ENCODE data around the gene EXOC6B. TPM values are rescaled to one million over a fixed set of nuclear protein-coding genes. Genes with fewer than 3 reads are reported as not detected.

Gene EXOC6B
- total and polyA plus RNA-seq, 4 donors, result 5.8 to 45.9 (median 26.2) TPM

GRCh38 chr2:72193723-72194122 is 632.1 kb downstream of the EXOC6B start:
- no peaks in the 10 kb centered on the region for H3K9me3 ChIP-seq (ENCODE audit: control insufficient read depth, low read length)
- no peak for ATAC-seq (ENCODE audit: low FRiP score)
- DNase-seq, result no peak
- intact Hi-C loops (cut with DNase I), result no loop called here
- H3K4me1 ChIP-seq (ENCODE audit: control insufficient read depth in 1 of 2, insufficient read depth in 2 of 2, low read length in 2 of 2), result peaks cover 0 to 2% of the 10 kb centered on the region in 2 donors
- no peaks in the 10 kb centered on the region for H3K27me3 ChIP-seq (ENCODE audit: control insufficient read depth in 1 of 2, insufficient read depth in 2 of 2, low read length in 1 of 2)
- no peaks in the 10 kb centered on the region for H3K36me3 ChIP-seq (ENCODE audit: control insufficient read depth in 1 of 2, insufficient read depth in 2 of 2, low read length in 1 of 2)
- H3K4me3 ChIP-seq (ENCODE audit: low read length in 2 of 2), result no peak overlapping the region
- no peak overlapping the region for H3K27ac ChIP-seq (ENCODE audit: low read depth in 1 of 2, low read length in 2 of 2)

GRCh38 chr2:72191441-72191840 is 634.4 kb downstream of the EXOC6B start:
- H3K27me3 ChIP-seq (ENCODE audit: control insufficient read depth in 1 of 2, insufficient read depth in 2 of 2, low read length in 1 of 2), result no peaks in the 10 kb centered on the region
- intact Hi-C loops (cut with DNase I), result no loop called here
- DNase-seq (no peak), ATAC-seq (ENCODE audit: low FRiP score) (no peak)
- no peak overlapping the region for H3K27ac ChIP-seq (ENCODE audit: low read depth in 1 of 2, low read length in 2 of 2)
- H3K4me3 ChIP-seq (ENCODE audit: low read length in 2 of 2), result no peak overlapping the region
- H3K4me1 ChIP-seq (ENCODE audit: control insufficient read depth in 1 of 2, insufficient read depth in 2 of 2, low read length in 2 of 2), result no peaks in the 10 kb centered on the region
- 26 to 39% methylated on average over 1 of the region's 1 CpG for WGBS, 2 donors
- H3K9me3 ChIP-seq (ENCODE audit: control insufficient read depth, low read length), result no peaks in the 10 kb centered on the region
- H3K36me3 ChIP-seq (ENCODE audit: control insufficient read depth in 1 of 2, insufficient read depth in 2 of 2, low read length in 1 of 2), result no peaks in the 10 kb centered on the region

GRCh38 chr2:72185206-72185605 is 640.6 kb downstream of the EXOC6B start:
- 19 to 24% methylated on average over 1 of the region's 1 CpG for WGBS, 2 donors
- Histone ChIP-seq H3K9me3 (ENCODE audit: control insufficient read depth, low read length) (no peaks in the 10 kb centered on the region), H3K4me3 (ENCODE audit: low read length in 2 of 2) (no peak overlapping the region), H3K36me3 (ENCODE audit: control insufficient read depth in 1 of 2, insufficient read depth in 2 of 2, low read length in 1 of 2) (no peaks in the 10 kb centered on the region), H3K27me3 (ENCODE audit: control insufficient read depth in 1 of 2, insufficient read depth in 2 of 2, low read length in 1 of 2) (no peaks in the 10 kb centered on the region), H3K4me1 (ENCODE audit: control insufficient read depth in 1 of 2, insufficient read depth in 2 of 2, low read length in 2 of 2) (no peaks in the 10 kb centered on the region), H3K27ac (ENCODE audit: low read depth in 1 of 2, low read length in 2 of 2) (no peak overlapping the region)
- no peak for ATAC-seq (ENCODE audit: low FRiP score)
- DNase-seq, result no peak
- intact Hi-C loops (cut with DNase I), result no loop called here

- Histone ChIP-seq H3K36me3 (ENCODE audit: control insufficient read depth in 1 of 2, insufficient read depth in 2 of 2, low read length in 1 of 2) (peaks cover 1 to 6% of the 10 kb centered on the region in 2 donors), H3K27me3 (ENCODE audit: control insufficient read depth in 1 of 2, insufficient read depth in 2 of 2, low read length in 1 of 2) (no peaks in the 10 kb centered on the region), H3K27ac (ENCODE audit: low read depth in 1 of 2, low read length in 2 of 2) (no peak overlapping the region), H3K4me3 (ENCODE audit: low read length in 2 of 2) (no peak overlapping the region), H3K4me1 (ENCODE audit: control insufficient read depth in 1 of 2, insufficient read depth in 2 of 2, low read length in 2 of 2) (no peaks in the 10 kb centered on the region), H3K9me3 (ENCODE audit: control insufficient read depth, low read length) (no peaks in the 10 kb centered on the region)
- no peak for DNase-seq
- intact Hi-C loops (cut with DNase I), result no loop called here
- WGBS, 2 donors, result 96 to 97% methylated on average over 2 of the region's 2 CpGs
- no peak for ATAC-seq (ENCODE audit: low FRiP score)
Measured at GRCh38 chr2:72183466-72183865, 642.4 kb downstream of the EXOC6B start.

- Histone ChIP-seq H3K27ac (ENCODE audit: low read depth in 1 of 2, low read length in 2 of 2) (no peak overlapping the region), H3K9me3 (ENCODE audit: control insufficient read depth, low read length) (no peaks in the 10 kb centered on the region), H3K4me3 (ENCODE audit: low read length in 2 of 2) (no peak overlapping the region), H3K27me3 (ENCODE audit: control insufficient read depth in 1 of 2, insufficient read depth in 2 of 2, low read length in 1 of 2) (no peaks in the 10 kb centered on the region), H3K36me3 (ENCODE audit: control insufficient read depth in 1 of 2, insufficient read depth in 2 of 2, low read length in 1 of 2) (peaks cover 4 to 6% of the 10 kb centered on the region in 2 donors), H3K4me1 (ENCODE audit: control insufficient read depth in 1 of 2, insufficient read depth in 2 of 2, low read length in 2 of 2) (no peaks in the 10 kb centered on the region)
- ATAC-seq (ENCODE audit: low FRiP score) (no peak), DNase-seq (no peak)
- intact Hi-C loops (cut with DNase I), result no loop called here
Measured at GRCh38 chr2:72183016-72183415, 642.8 kb downstream of the EXOC6B start.

GRCh38 chr2:72182547-72182946 is 643.3 kb downstream of the EXOC6B start:
- DNase-seq (no peak), ATAC-seq (ENCODE audit: low FRiP score) (no peak)
- Histone ChIP-seq H3K9me3 (ENCODE audit: control insufficient read depth, low read length) (no peaks in the 10 kb centered on the region), H3K4me1 (ENCODE audit: control insufficient read depth in 1 of 2, insufficient read depth in 2 of 2, low read length in 2 of 2) (no peaks in the 10 kb centered on the region), H3K36me3 (ENCODE audit: control insufficient read depth in 1 of 2, insufficient read depth in 2 of 2, low read length in 1 of 2) (peaks cover 4 to 6% of the 10 kb centered on the region in 2 donors), H3K4me3 (ENCODE audit: low read length in 2 of 2) (no peak overlapping the region), H3K27ac (ENCODE audit: low read depth in 1 of 2, low read length in 2 of 2) (no peak overlapping the region), H3K27me3 (ENCODE audit: control insufficient read depth in 1 of 2, insufficient read depth in 2 of 2, low read length in 1 of 2) (no peaks in the 10 kb centered on the region)
- 90 to 91% methylated on average over 4 of the region's 4 CpGs for WGBS, 2 donors
- intact Hi-C loops (cut with DNase I), result no loop called here

GRCh38 chr2:72181616-72182015 is 644.2 kb downstream of the EXOC6B start:
- intact Hi-C loops (cut with DNase I), result no loop called here
- ATAC-seq (ENCODE audit: low FRiP score) (no peak), DNase-seq (no peak)
- H3K27ac ChIP-seq (ENCODE audit: low read depth in 1 of 2, low read length in 2 of 2), result no peak overlapping the region
- 97 to 98% methylated on average over 2 of the region's 2 CpGs for WGBS, 2 donors
- no peaks in the 10 kb centered on the region for H3K4me1 ChIP-seq (ENCODE audit: control insufficient read depth in 1 of 2, insufficient read depth in 2 of 2, low read length in 2 of 2)
- H3K4me3 ChIP-seq (ENCODE audit: low read length in 2 of 2), result no peak overlapping the region
- H3K9me3 ChIP-seq (ENCODE audit: control insufficient read depth, low read length), result no peaks in the 10 kb centered on the region
- no peaks in the 10 kb centered on the region for H3K27me3 ChIP-seq (ENCODE audit: control insufficient read depth in 1 of 2, insufficient read depth in 2 of 2, low read length in 1 of 2)
- H3K36me3 ChIP-seq (ENCODE audit: control insufficient read depth in 1 of 2, insufficient read depth in 2 of 2, low read length in 1 of 2), result peaks cover 4 to 6% of the 10 kb centered on the region in 2 donors

- H3K4me3 ChIP-seq (ENCODE audit: low read length in 2 of 2), result no peak overlapping the region
- ATAC-seq (ENCODE audit: low FRiP score) (no peak), DNase-seq (no peak)
- WGBS, 2 donors, result 95 to 98% methylated on average over 1 of the region's 1 CpG
- no peaks in the 10 kb centered on the region for H3K9me3 ChIP-seq (ENCODE audit: control insufficient read depth, low read length)
- intact Hi-C loops (cut with DNase I), result no loop called here
- no peak overlapping the region for H3K27ac ChIP-seq (ENCODE audit: low read depth in 1 of 2, low read length in 2 of 2)
- H3K4me1 ChIP-seq (ENCODE audit: control insufficient read depth in 1 of 2, insufficient read depth in 2 of 2, low read length in 2 of 2), result no peaks in the 10 kb centered on the region
- H3K27me3 ChIP-seq (ENCODE audit: control insufficient read depth in 1 of 2, insufficient read depth in 2 of 2, low read length in 1 of 2), result no peaks in the 10 kb centered on the region
- peaks cover 4 to 8% of the 10 kb centered on the region in 2 donors for H3K36me3 ChIP-seq (ENCODE audit: control insufficient read depth in 1 of 2, insufficient read depth in 2 of 2, low read length in 1 of 2)
Measured at GRCh38 chr2:72180351-72180750, 645.5 kb downstream of the EXOC6B start.

- Histone ChIP-seq H3K4me3 (ENCODE audit: low read length in 2 of 2) (no peak overlapping the region), H3K9me3 (ENCODE audit: control insufficient read depth, low read length) (no peaks in the 10 kb centered on the region), H3K4me1 (ENCODE audit: control insufficient read depth in 1 of 2, insufficient read depth in 2 of 2, low read length in 2 of 2) (no peaks in the 10 kb centered on the region), H3K27me3 (ENCODE audit: control insufficient read depth in 1 of 2, insufficient read depth in 2 of 2, low read length in 1 of 2) (no peaks in the 10 kb centered on the region), H3K36me3 (ENCODE audit: control insufficient read depth in 1 of 2, insufficient read depth in 2 of 2, low read length in 1 of 2) (peaks cover 4 to 8% of the 10 kb centered on the region in 2 donors), H3K27ac (ENCODE audit: low read depth in 1 of 2, low read length in 2 of 2) (no peak overlapping the region)
- WGBS, 2 donors, result 95 to 99% methylated on average over 2 of the region's 2 CpGs
- DNase-seq (no peak), ATAC-seq (ENCODE audit: low FRiP score) (no peak)
- intact Hi-C loops (cut with DNase I), result loop anchor here in 1 of 2 donors (10.0 kb wide), 1 partner anchor 396 kb away; no protein-coding TSS in a partner anchor
Measured at GRCh38 chr2:72178551-72178950, 647.3 kb downstream of the EXOC6B start.
